ENCODE results near the gene HSD17B11.
"Not testable (repeated sequence)": the region's sequence is repeated elsewhere in the genome, so short reads cannot be mapped to it uniquely, and the experiment has no call there.

GRCh38 chr4:87406902-87407301 is 15.9 kb upstream of the HSD17B11 start:
- TF ChIP-seq POLR2A, CTCF (IDR thresholded peaks at IDR 0.05): not testable (repeated sequence)
